Lung (tissue), 12 donors: ENCODE measurements around the gene WDR82. TPM values are rescaled to one million over a fixed set of nuclear protein-coding genes. Genes with fewer than 3 reads are reported as not detected.
A peak's percentile ranks its signal among the peaks of the same experiment; 100 is the strongest.

Experiments used
- ATAC-seq: fragments of 200-7000 bp; cut with Tn5 transposase; one replicate; pipeline ENCODE4 v1.9.1; 2020; ENCODE audit warnings: moderate number of reproducible peaks; ENCODE audit not compliant: insufficient read depth, low FRiP score
- DNase-seq, 3 donors: peaks; one replicate each; pipeline ENCODE4 v3.0.0-alpha.2; 2013 to 2017
- H3K27ac ChIP-seq, 2 donors: one replicate each; pipeline ENCODE4 v1.5.1; 2013; ENCODE audit warnings: mild to moderate bottlenecking in 2 of 2, moderate library complexity in 2 of 2, control low read depth in 1 of 2, inconsistent platforms in 1 of 2, low read depth in 1 of 2, low read length in 1 of 2
- H3K27me3 ChIP-seq, 3 donors: one replicate each; pipeline ENCODE4 v1.5.1; 2013; ENCODE audit warnings: low read length in 2 of 3; ENCODE audit not compliant: control insufficient read depth in 3 of 3, insufficient read depth in 3 of 3
- H3K36me3 ChIP-seq, 4 donors: one replicate each; pipeline ENCODE4 v1.5.1; 2013; ENCODE audit warnings: low read length in 4 of 4, mild to moderate bottlenecking in 1 of 4, moderate library complexity in 1 of 4; ENCODE audit not compliant: control insufficient read depth in 4 of 4, insufficient read depth in 4 of 4
- H3K4me1 ChIP-seq, 5 donors: one replicate each; pipeline ENCODE4 v1.5.1; 2013; ENCODE audit warnings: low read length in 5 of 5, mild to moderate bottlenecking in 2 of 5, moderate library complexity in 1 of 5; ENCODE audit not compliant: control insufficient read depth in 5 of 5, insufficient read depth in 5 of 5
- H3K4me3 ChIP-seq: one replicate; pipeline ENCODE4 v1.5.1; 2013; ENCODE audit warnings: mild to moderate bottlenecking, control low read depth, moderate library complexity
- H3K9ac ChIP-seq, 2 donors: one replicate each; pipeline ENCODE4 v1.5.1; 2013; ENCODE audit warnings: low read length in 2 of 2, control low read depth in 1 of 2; ENCODE audit not compliant: insufficient read depth in 1 of 2
- H3K9me3 ChIP-seq, 4 donors: one replicate each; pipeline ENCODE4 v1.5.1; 2013; ENCODE audit warnings: low read length in 3 of 4, mild to moderate bottlenecking in 1 of 4, moderate library complexity in 1 of 4; ENCODE audit not compliant: control insufficient read depth in 4 of 4, insufficient read depth in 3 of 4
- WGBS, 2 donors: extraction: QIAGEN DNeasy Blood & Tissue Kit; methylation state at CpG; one replicate each; pipeline ENCODE4 v1.1.7; 2013; 5-methylcytosine and 5-hydroxymethylcytosine counted together
- polyA plus RNA-seq, 2 donors: library from polyadenylated mRNA; stranded (reverse); fragments of 200-250 nt; gene quantifications; one replicate each; pipeline ENCODE4 v1.2.1, GENCODE V29; 2013
- total RNA-seq, 2 donors: library from RNA; depleted of rRNA in 1 of 2; stranded (reverse); fragments of >200 nt in 1 of 2; gene quantifications; one replicate each; pipeline ENCODE4 v1.2.1, GENCODE V29; 2014 to 2021
- TF ChIP-seq, protein P1 (sequence below): IDR thresholded peaks from 2 replicates; pipeline ENCODE4 v1.5.1; 2012; ENCODE audit warnings: mild to moderate bottlenecking; ENCODE audit errors: control extremely low read depth, extremely low read depth
- donor health status: control.
- donor health status: control.
- donor health status: Bipolar disorder and iron deficiency.
- donor health status: healthy.
- donor health status: DM: yes; HTN: yes; CAD: no.

WDR82 gene
- total and polyA plus RNA-seq, 4 donors, result 19.4 to 72.8 (median 51.1) TPM

GRCh38 chr3:52256159-52256558 lies 22.3 kb downstream of the WDR82 start:
- no peak overlapping the region for H3K9ac ChIP-seq
- no peak for ATAC-seq
- no peak overlapping the region for H3K4me3 ChIP-seq
- H3K36me3 ChIP-seq, result peaks cover 50 to 65% (median 55%) of the 10 kb centered on the region in 4 donors
- WGBS, 2 donors, result 92 to 96% methylated on average over 3 of the region's 3 CpGs
- H3K4me1 ChIP-seq, result peaks cover 0 to 3% (median 0%) of the 10 kb centered on the region in 5 donors
- no peaks in the 10 kb centered on the region for H3K27me3 ChIP-seq
- no peaks in the 10 kb centered on the region for H3K9me3 ChIP-seq
- H3K27ac ChIP-seq, result no peak overlapping the region
- TF ChIP-seq, protein P1, sequence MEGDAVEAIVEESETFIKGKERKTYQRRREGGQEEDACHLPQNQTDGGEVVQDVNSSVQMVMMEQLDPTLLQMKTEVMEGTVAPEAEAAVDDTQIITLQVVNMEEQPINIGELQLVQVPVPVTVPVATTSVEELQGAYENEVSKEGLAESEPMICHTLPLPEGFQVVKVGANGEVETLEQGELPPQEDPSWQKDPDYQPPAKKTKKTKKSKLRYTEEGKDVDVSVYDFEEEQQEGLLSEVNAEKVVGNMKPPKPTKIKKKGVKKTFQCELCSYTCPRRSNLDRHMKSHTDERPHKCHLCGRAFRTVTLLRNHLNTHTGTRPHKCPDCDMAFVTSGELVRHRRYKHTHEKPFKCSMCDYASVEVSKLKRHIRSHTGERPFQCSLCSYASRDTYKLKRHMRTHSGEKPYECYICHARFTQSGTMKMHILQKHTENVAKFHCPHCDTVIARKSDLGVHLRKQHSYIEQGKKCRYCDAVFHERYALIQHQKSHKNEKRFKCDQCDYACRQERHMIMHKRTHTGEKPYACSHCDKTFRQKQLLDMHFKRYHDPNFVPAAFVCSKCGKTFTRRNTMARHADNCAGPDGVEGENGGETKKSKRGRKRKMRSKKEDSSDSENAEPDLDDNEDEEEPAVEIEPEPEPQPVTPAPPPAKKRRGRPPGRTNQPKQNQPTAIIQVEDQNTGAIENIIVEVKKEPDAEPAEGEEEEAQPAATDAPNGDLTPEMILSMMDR, result no peak
- DNase-seq, result no peak

DNA sequence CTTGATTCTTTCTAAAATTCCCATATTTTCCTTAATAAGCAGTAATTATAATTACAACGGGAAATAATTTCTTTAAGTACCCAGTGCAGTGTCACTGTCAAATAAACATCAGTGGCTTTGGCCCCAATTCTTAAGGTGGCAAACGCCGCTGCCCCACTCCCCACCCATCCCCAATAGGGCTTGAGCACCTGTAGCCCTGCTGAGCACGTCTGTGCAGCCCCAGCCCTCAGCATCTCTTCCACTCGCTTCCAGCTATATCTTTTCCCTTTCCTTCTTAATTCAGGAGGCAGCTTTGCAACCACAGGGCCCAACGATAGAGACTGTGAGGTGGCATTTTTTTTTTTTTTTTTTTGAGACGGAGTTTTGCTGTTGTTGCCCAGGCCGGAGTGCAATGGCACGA lies 23.8 kb downstream of the WDR82 start:
- TF ChIP-seq, protein P1, result no peak
- ATAC-seq (no peak), DNase-seq (no peak)
- Histone ChIP-seq H3K4me1 (peaks cover 0 to 3% (median 0%) of the 10 kb centered on the region in 5 donors), H3K4me3 (no peak overlapping the region), H3K36me3 (peaks cover 41 to 64% (median 51%) of the 10 kb centered on the region in 4 donors), H3K27ac (no peak overlapping the region), H3K9me3 (no peaks in the 10 kb centered on the region), H3K27me3 (no peaks in the 10 kb centered on the region), H3K9ac (no peak overlapping the region)
- 81 to 85% methylated on average over 9 of the region's 9 CpGs for WGBS, 2 donors

DNA sequence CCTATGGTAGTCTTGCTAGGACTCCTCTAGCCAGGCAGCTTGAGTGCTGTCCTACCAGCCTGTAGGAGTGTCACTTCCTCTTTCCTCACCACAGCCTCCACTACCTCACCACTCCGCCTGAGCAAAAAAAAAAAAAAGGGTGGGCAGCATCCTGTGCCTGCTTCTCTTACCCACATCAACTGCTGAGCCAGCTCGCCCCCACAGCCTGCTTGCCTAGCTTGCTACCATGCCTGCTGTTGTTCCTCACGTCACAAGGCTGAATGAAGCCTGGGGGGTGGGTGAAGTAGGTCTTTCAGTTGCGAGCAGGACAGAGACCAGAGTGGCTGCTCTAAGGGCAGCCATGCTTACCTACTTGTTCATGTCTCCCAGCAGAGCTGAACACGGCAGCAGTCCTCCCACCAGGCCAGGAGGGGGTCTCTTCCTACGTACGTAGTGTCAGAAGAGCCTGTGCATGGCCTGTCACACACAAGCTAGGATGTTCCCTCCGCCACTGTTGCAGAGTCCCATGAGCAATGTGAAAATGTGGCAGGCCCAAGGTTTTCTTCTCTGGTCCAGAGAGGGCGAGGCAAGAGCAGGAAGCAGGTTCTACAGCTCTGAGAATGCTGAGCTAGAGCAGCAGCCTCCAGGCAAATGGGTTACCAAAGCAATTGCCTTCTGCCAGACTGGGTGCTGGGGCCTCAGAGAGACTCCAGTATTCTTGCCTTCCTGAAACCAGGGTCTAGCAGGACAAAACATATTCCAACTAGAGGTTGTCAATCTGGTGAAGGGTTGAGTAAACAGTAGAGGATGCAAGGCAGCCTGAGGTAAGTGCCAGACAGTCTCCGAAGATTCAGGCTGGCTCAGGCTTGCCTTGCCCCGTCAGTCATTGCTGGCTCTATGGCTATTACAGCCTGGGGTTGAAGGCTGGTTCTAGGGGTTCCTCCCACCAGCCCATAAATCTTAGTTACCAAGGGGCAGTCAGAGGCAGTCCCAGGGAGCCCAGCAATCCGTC lies 24.8 kb downstream of the WDR82 start:
- ATAC-seq, result peak; percentile 66
- DNase-seq, result no peak

More for the DNA sequence above, 24.8 kb downstream of the WDR82 start:
- peak overlapping the region in 1 of 2 donors; percentile 78 for H3K27ac ChIP-seq
- no peak overlapping the region for H3K4me3 ChIP-seq
- H3K9ac ChIP-seq, result no peak overlapping the region
- TF ChIP-seq, protein P1, result no peak
- no peaks in the 10 kb centered on the region for H3K9me3 ChIP-seq
- H3K4me1 ChIP-seq, result peaks cover 0 to 3% (median 0%) of the 10 kb centered on the region in 5 donors
- H3K27me3 ChIP-seq, result no peaks in the 10 kb centered on the region
- peaks cover 32 to 62% (median 51%) of the 10 kb centered on the region in 4 donors for H3K36me3 ChIP-seq
- 45 to 59% methylated on average over 12 of the region's 12 CpGs for whole genome bisulfite sequencing, 2 donors
